Panc1 (cell line): ENCODE data around the gene KCNQ4. TPM values are rescaled to one million over a fixed set of nuclear protein-coding genes. Genes with fewer than 3 reads are reported as not detected.

Source experiments
- ATAC-seq: fragments of 200-7000 bp; cut with Tn5 transposase; 2 replicates; pipeline ENCODE4 v1.9.1; 2020; ENCODE audit warnings: mild to moderate bottlenecking, moderate library complexity
- BruUV-seq: library from RNA; stranded (reverse); fragments of 400-500 nt; replicated peaks from 2 replicates; lab custom pipeline; 2021; lab: Mats Ljungman, UMichigan
- CTCF ChIA-PET: fragments of 300-600 bp; sonication (Branson Sonifier 250); formaldehyde crosslinking; loops from one replicate; lab custom pipeline; 2022; ENCODE audit warnings: antibody characterized with exemption; lab: Charles Lee
- POLR2A ChIA-PET: fragments of 300-600 bp; sonication (Branson Sonifier 250); formaldehyde crosslinking; loops from one replicate; lab custom pipeline; 2022; ENCODE audit warnings: antibody characterized with exemption; lab: Charles Lee
- DNase-seq: peaks from one replicate; pipeline ENCODE4 v3.0.0-alpha.2; 2010; ENCODE audit warnings: low read depth, low spot score
- H3K27ac ChIP-seq: 2 replicates; pipeline ENCODE4 v1.5.1; 2011; ENCODE audit warnings: mild to moderate bottlenecking, low read length, inconsistent platforms
- H3K27me3 ChIP-seq: fragments of 200-500 bp; sonication (Bioruptor generic); 2 replicates; pipeline ENCODE4 v1.6.0; 2014; ENCODE audit warnings: low read length, inconsistent platforms; ENCODE audit not compliant: control insufficient read depth, insufficient read depth
- H3K36me3 ChIP-seq: fragments of 200-500 bp; sonication (Bioruptor generic); 2 replicates; pipeline ENCODE4 v1.5.1; 2014; ENCODE audit warnings: inconsistent platforms, mild to moderate bottlenecking, low read length, moderate library complexity; ENCODE audit not compliant: control insufficient read depth, insufficient read depth
- H3K4me1 ChIP-seq: 2 replicates; pipeline ENCODE4 v1.5.1; 2011; ENCODE audit warnings: inconsistent platforms, mild to moderate bottlenecking, low read length, moderate library complexity; ENCODE audit not compliant: control insufficient read depth, insufficient read depth
- H3K4me3 ChIP-seq, 2 experiments: 2 replicates each; pipeline ENCODE4 v1.5.1; 2011 to 2012; ENCODE audit warnings: low read depth in 2 of 2, low read length in 2 of 2, mild to moderate bottlenecking in 2 of 2, inconsistent platforms in 1 of 2, moderate library complexity in 1 of 2
- H3K9me3 ChIP-seq: fragments of 200-500 bp; sonication (Bioruptor generic); 2 replicates; pipeline ENCODE4 v1.5.1; 2014; ENCODE audit warnings: low read depth, mild to moderate bottlenecking, inconsistent platforms, low read length, moderate library complexity; ENCODE audit not compliant: control insufficient read depth, insufficient read depth
- CTCF ChIP-seq: fragments of 450-650 bp; IDR thresholded peaks from 2 replicates; pipeline ENCODE4 v1.5.1; 2017; ENCODE audit warnings: mild to moderate bottlenecking
- POLR2AphosphoS5 ChIP-seq: IDR thresholded peaks from 2 replicates; pipeline ENCODE4 v1.6.1; 2012; ENCODE audit warnings: mild to moderate bottlenecking, low read depth, low read length, moderate library complexity
- REST ChIP-seq, 2 experiments: IDR thresholded peaks; 2 replicates each; pipeline ENCODE4 v1.6.1; 2011 to 2012; ENCODE audit warnings: low read depth in 2 of 2, control low read depth in 1 of 2, low read length in 1 of 2, mild to moderate bottlenecking in 1 of 2, moderate library complexity in 1 of 2; ENCODE audit not compliant: insufficient read depth in 1 of 2
- SIN3A ChIP-seq: IDR thresholded peaks from 2 replicates; pipeline ENCODE4 v1.6.1; 2012; ENCODE audit warnings: low read depth, mild to moderate bottlenecking, low read length, moderate library complexity, borderline replicate concordance; ENCODE audit not compliant: insufficient read depth
- TCF7L2 ChIP-seq: IDR thresholded peaks from 2 replicates; pipeline ENCODE4 v1.6.1; 2011; ENCODE audit warnings: mild to moderate bottlenecking, low read depth, low read length, inconsistent platforms
- in situ Hi-C: cut with HindIII; loops from 2 replicates; pipeline ENCODE4 v1.10.0; 2016; ENCODE audit warnings: low sequenced_read_pairs, low pct_unique_long_range_greater_than_20kb
- intact Hi-C: fragments of 100-400 bp; cut with micrococcal nuclease; formaldehyde crosslinking; loops from one replicate; pipeline ENCODE4 v1.10.0; 2022; ENCODE audit not compliant: unreplicated experiment
- total RNA-seq: library from RNA; stranded (reverse); gene quantifications from one replicate; pipeline ENCODE4 v1.2.1, GENCODE V29; 2021; ENCODE audit not compliant: unreplicated experiment

The KCNQ4 gene
- total RNA-seq, 1 experiment from 2014 or later, result 2.6 TPM

DNA sequence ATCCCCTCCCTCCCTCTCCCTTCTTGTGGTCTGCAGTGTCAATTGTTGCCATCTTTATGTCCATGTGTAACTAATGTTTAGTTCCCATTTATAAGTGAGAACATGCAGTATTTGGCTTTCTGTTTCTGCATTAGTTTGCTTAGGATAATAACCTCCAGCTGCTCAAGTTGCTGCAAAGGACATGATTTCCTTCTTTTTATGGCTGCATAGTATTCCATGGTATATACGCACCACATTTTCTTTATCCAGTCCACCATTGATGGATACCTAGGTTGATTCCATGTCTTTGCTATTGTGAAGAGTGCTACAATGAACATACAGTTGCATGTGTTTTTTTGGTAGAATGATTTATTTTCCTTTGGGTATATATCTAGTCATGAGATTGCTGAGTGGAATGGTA, 62.3 kb downstream of the KCNQ4 start:
- in situ Hi-C loops, result no loop called here

GRCh38 chr1:40847023-40847745, 63.6 kb downstream of the KCNQ4 start:
- ChIA-PET CTCF (interaction anchor here (0.5 kb wide), 1 partner anchor 393 kb away, joined by 3 read pairs; no protein-coding TSS in a partner anchor), POLR2A (no interaction called here)
- no peak for DNase-seq
- ATAC-seq, result no peak
- Histone ChIP-seq H3K36me3 (no peaks in the 10 kb centered on the region), H3K27me3 (no peaks in the 10 kb centered on the region), H3K4me3 (no peak overlapping the region), H3K4me1 (no peaks in the 10 kb centered on the region), H3K27ac (no peak overlapping the region), H3K9me3 (no peaks in the 10 kb centered on the region)
- no TSS peak for BruUV-seq
- no peak for TF ChIP-seq POLR2AphosphoS5
- TF ChIP-seq TCF7L2, result no peak
- intact Hi-C loops, result loop anchor here (5.0 kb wide), 2 partner anchors 65 to 235 kb away; partner anchors contain the start of gene KCNQ4
- in situ Hi-C loops, result no loop called here

More for the DNA sequence above, 62.3 kb downstream of the KCNQ4 start:
- no peak overlapping the region for H3K4me3 ChIP-seq
- no peaks in the 10 kb centered on the region for H3K36me3 ChIP-seq
- H3K27ac ChIP-seq, result no peak overlapping the region
- H3K4me1 ChIP-seq, result no peaks in the 10 kb centered on the region
- TF ChIP-seq SIN3A (no peak), CTCF (no peak), POLR2AphosphoS5 (no peak), TCF7L2 (no peak), REST (IDR thresholded peaks at IDR 0.05; ENCODE audit: insufficient read depth in 1 of 2, low read depth in 2 of 2, low read length in 1 of 2) (no peak)
- intact Hi-C loops, result loop anchor here (5.0 kb wide), 2 partner anchors 64 to 234 kb away; partner anchors contain the start of gene KCNQ4
- ChIA-PET POLR2A (no interaction called here), CTCF (no interaction called here)
- ATAC-seq, result no peak
- no TSS peak for BruUV-seq
- DNase-seq, result no peak
- H3K27me3 ChIP-seq, result no peaks in the 10 kb centered on the region
- H3K9me3 ChIP-seq, result no peaks in the 10 kb centered on the region
